Hematopoietic multipotent progenitor cell treated with erythropoietin and hydrocortisone succinate and interleukin-3 and kit ligand, for 8 days (in vitro differentiated cells): ENCODE measurements around the gene YPEL2.

Experiments used
- DNase-seq: peaks from one replicate; pipeline ENCODE4 v3.0.0-alpha.2; 2015

YPEL2 gene

DNA sequence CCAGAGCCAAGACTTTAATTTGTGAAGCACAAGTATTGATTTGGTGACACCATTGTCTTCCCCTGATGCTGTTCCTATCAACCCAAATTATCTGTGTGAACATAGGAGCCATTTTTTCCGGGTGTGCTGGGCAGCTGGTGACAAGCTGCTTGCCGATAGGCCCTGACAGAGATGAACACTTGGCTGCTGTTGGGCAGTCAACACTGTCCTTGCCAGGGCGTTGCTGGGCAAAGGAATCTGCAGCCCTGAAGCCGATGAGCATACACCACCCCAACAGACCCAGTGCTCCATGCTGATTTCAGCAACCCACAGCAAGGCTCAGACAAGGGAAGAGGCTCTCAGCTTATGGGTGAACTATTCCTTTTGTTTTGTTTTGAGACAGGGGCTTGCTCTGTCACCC is 105.4 kb downstream of the YPEL2 start:
- DNase-seq, result no peak

GRCh38 chr17:59437791-59438281 is 106.4 kb downstream of the YPEL2 start:
- no peak for DNase-seq

GRCh38 chr17:59439262-59439661 is 107.8 kb downstream of the YPEL2 start:
- no peak for DNase-seq

- DNase-seq, result no peak
Measured at GRCh38 chr17:59439741-59440211, 108.3 kb downstream of the YPEL2 start.

DNA sequence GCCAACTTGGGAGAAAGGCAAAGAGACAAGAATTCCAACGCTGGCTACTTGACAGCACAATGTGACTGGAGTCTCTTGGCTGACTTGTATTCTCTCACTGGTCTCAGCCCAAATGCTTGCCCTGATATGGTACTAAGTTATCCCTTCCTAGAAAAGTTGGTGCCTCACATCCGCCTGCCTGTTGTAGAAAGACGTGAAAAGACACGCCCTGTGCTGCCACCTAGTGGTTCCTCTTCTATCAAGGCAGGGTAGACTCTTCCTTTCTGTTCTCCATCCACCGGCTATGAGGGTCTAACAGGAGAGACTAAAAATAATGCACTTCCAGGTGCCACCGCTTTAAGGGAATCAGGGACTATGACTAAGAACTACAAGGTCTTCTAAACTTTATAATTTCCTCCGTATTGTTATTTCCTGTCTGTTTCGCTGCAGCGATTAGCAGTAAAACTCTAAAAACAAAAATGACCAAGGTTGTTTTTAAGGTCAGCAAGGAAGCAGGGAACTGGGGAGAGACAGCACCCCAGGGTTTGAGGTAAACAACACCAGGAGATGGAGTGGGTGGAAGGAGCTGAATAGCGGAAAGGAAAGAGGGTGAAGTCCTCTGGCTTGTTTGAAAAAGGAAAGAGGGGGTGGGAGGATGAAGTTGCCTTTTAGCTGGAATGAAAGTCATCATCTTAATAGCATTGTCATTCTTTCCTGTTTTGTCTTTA is 109.5 kb downstream of the YPEL2 start:
- peak; percentile 95 for DNase-seq

GRCh38 chr17:59441464-59442096 is 110.1 kb downstream of the YPEL2 start:
- DNase-seq, result no peak

GRCh38 chr17:59443106-59443505 is 111.7 kb downstream of the YPEL2 start:
- DNase-seq, result no peak
